Activated naive CD8-positive, alpha-beta T cell (primary cell): Measurements from ENCODE around the gene HCN2.
"Not testable (repeated sequence)": the region's sequence is repeated elsewhere in the genome, so short reads cannot be mapped to it uniquely, and the experiment has no call there.

Experiments used
- H3K27ac Mint-ChIP-seq: one replicate; pipeline ENCODE4 v1.8.0; 2021; ENCODE audit warnings: mixed read lengths
- H3K27me3 Mint-ChIP-seq: one replicate; pipeline ENCODE4 v1.8.0; 2021; ENCODE audit warnings: mixed read lengths
- H3K36me3 Mint-ChIP-seq: one replicate; pipeline ENCODE4 v1.8.0; 2021; ENCODE audit warnings: mixed read lengths
- H3K4me1 Mint-ChIP-seq: one replicate; pipeline ENCODE4 v1.8.0; 2021; ENCODE audit warnings: low read depth, mixed read lengths
- H3K4me3 Mint-ChIP-seq: one replicate; pipeline ENCODE4 v1.8.0; 2021; ENCODE audit warnings: mild to moderate bottlenecking, mixed read lengths
- H3K9me3 Mint-ChIP-seq: one replicate; pipeline ENCODE4 v1.8.0; 2021; ENCODE audit warnings: low read depth, mixed read lengths

HCN2 gene

DNA sequence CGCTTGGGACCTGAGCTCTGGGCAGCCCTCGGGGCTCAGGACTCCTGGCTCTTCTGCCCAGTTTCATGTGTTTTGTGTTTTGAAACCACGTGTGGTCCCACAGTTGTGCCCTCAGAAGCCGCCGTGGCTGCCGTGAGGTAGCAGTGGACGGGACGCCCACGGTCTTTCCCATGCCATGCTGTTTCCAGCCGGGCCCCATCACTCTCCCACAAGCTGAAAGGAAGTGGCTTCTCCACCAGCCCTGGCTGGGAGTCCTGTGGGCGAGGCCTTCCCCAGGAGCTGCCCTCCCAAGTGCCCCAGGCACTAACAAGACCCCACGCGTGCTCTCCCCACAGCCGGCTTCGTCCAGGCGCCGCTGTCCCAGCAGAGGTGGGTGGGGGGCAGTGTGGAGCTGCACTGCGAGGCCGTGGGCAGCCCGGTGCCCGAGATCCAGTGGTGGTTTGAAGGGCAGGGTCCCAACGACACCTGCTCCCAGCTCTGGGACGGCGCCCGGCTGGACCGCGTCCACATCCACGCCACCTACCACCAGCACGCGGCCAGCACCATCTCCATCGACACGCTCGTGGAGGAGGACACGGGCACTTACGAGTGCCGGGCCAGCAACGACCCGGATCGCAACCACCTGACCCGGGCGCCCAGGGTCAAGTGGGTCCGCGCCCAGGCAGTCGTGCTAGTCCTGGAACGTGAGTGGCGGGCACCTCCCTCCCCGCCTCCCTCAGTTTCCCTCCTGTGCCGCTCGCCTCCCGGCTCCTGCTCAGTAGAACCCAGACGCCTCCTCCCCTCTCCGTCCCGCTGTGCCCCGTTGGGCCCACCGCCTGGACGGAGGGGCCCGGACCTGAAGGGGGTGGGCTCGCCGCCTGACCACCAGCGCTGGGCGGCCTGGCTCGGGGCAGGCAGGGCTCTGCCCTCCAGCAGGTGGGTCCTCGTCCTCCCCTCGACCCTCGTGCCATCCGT, 12.0 kb upstream of the HCN2 start:
- no peaks in the 10 kb centered on the region for H3K36me3 Mint-ChIP-seq
- no peaks in the 10 kb centered on the region for H3K9me3 Mint-ChIP-seq
- H3K27me3 Mint-ChIP-seq: no peaks in the 10 kb centered on the region
- H3K4me1 Mint-ChIP-seq: peaks cover 19% of the 10 kb centered on the region
- H3K27ac Mint-ChIP-seq: no peak overlapping the region
- no peak overlapping the region for H3K4me3 Mint-ChIP-seq

DNA sequence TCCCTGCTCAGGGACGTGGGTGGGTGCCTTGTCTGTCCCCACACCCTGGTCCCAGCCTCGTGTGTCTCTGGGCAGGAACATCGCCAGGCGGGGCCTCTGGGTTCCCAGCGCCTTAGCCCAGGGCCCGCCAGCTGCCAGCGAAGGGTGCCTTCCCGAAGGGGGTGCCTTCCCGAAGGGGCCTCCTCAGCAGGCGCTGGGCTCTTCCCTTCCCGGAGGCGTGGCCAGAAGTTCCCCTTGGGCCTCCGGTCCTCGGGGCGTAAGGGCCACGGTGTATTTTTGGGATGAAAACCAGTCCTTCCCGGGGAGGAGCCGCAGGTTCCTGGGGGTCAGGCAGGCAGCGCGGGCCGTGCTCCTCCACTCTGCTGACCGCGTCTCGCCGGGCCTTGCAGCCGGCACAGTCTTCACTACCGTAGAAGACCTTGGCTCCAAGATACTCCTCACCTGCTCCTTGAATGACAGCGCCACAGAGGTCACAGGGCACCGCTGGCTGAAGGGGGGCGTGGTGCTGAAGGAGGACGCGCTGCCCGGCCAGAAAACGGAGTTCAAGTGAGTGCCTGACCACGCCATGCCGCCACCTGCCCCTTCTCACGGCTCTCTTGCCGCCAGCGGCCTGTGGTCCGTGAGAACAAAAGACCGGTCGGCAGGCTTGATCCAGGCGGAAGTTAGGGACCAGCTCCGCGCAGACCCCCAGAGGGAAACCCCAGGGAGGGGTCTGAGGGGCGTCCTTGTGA, 10.4 kb upstream of the HCN2 start:
- Mint-ChIP-seq H3K36me3 (no peaks in the 10 kb centered on the region), H3K9me3 (no peaks in the 10 kb centered on the region), H3K4me3 (no peak overlapping the region), H3K27ac (no peak overlapping the region), H3K27me3 (no peaks in the 10 kb centered on the region), H3K4me1 (peaks cover 18% of the 10 kb centered on the region)

DNA sequence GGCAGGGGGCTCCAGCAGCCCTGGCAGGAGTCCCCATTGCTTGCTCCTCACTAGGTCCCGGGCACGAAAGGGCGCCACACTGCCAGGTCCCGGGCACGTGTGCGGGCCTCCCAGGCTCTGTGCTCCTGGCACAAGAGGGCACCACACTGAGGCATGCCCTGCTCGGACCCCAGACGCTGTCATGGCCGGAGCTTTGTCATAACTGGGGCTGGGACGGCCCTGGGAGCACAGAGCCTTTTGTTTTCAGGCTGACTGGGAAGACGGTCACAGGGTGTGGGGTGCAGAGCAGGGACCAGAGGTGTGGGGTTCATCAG, 9.9 kb upstream of the HCN2 start:
- Mint-ChIP-seq H3K4me3 (no peak overlapping the region), H3K27me3 (no peaks in the 10 kb centered on the region), H3K36me3 (no peaks in the 10 kb centered on the region), H3K9me3 (no peaks in the 10 kb centered on the region), H3K4me1 (peaks cover 14% of the 10 kb centered on the region), H3K27ac (no peak overlapping the region)

DNA sequence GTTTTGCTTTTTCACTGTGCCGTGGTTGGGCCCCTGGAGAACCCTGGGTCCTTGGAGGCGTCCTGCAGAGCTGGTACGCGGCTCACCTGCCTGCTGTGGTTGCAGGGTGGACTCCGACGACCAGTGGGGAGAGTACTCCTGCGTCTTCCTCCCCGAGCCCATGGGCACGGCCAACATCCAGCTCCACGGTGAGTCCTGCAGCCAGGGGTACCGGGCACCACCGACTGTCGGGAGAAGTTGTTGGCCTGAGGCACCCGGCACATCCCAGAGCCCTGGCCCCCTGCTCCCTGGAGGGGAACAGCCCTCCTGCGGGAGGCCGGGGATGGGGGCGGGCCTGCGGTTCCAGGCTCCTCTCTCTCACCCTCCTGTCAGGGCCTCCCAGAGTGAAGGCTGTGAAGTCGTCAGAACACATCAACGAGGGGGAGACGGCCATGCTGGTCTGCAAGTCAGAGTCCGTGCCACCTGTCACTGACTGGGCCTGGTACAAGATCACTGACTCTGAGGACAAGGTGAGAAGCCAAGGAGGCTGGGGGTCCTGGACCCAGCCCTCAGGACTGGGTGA, 9.3 kb upstream of the HCN2 start:
- Mint-ChIP-seq H3K27me3 (no peaks in the 10 kb centered on the region), H3K27ac (no peak overlapping the region), H3K4me1 (peaks cover 10% of the 10 kb centered on the region), H3K36me3 (no peaks in the 10 kb centered on the region), H3K9me3 (no peaks in the 10 kb centered on the region), H3K4me3 (no peak overlapping the region)

DNA sequence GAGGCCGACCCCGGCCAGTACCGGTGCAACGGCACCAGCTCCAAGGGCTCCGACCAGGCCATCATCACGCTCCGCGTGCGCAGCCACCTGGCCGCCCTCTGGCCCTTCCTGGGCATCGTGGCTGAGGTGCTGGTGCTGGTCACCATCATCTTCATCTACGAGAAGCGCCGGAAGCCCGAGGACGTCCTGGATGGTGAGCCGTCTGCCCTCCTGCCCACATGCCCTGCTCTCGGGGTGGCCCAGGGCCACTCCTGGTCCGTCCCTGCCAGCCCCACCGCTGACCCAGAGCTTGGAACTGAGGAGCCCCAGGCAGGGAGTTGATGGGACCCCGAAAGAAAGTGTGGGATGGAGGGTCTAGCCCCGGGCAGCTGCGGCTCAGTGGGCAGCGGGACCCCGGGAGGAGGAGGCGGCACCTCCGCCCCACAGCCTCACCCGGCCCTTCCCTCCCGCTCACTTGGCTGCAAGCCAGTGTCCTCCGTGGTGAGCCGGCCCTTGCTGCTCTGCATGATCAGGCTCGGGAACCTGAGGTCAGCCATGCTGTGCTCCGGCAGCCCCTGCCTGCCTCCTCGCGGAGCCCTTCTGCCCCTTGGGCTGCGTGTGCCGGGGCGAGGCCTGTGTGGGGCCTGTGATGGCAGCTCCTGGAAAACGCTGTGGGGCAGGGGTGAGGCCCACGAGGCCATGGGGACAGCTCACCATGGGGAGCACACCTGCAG, 8.1 kb upstream of the HCN2 start:
- Mint-ChIP-seq H3K27me3 (no peaks in the 10 kb centered on the region), H3K9me3 (no peaks in the 10 kb centered on the region), H3K36me3 (no peaks in the 10 kb centered on the region), H3K27ac (no peak overlapping the region), H3K4me1 (peaks cover 7% of the 10 kb centered on the region), H3K4me3 (no peak overlapping the region)

DNA sequence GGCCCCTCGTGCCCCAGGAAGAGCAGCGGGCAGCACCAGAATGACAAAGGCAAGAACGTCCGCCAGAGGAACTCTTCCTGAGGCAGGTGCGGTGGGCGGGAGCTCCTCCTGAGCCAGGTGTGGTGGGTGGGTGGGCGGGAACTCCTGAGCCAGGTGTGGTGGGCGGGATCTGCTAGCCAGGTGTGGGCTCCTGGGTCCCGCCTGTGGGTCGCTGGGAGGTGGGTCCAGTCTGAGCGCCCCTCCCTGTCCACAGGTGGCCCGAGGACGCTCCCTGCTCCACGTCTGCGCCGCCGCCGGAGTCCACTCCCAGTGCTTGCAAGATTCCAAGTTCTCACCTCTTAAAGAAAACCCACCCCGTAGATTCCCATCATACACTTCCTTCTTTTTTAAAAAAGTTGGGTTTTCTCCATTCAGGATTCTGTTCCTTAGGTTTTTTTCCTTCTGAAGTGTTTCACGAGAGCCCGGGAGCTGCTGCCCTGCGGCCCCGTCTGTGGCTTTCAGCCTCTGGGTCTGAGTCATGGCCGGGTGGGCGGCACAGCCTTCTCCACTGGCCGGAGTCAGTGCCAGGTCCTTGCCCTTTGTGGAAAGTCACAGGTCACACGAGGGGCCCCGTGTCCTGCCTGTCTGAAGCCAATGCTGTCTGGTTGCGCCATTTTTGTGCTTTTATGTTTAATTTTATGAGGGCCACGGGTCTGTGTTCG, 7.0 kb upstream of the HCN2 start:
- H3K27me3 Mint-ChIP-seq: no peaks in the 10 kb centered on the region
- no peaks in the 10 kb centered on the region for H3K36me3 Mint-ChIP-seq
- H3K27ac Mint-ChIP-seq: no peak overlapping the region
- no peaks in the 10 kb centered on the region for H3K9me3 Mint-ChIP-seq
- peaks cover 5% of the 10 kb centered on the region for H3K4me1 Mint-ChIP-seq
- no peak overlapping the region for H3K4me3 Mint-ChIP-seq

DNA sequence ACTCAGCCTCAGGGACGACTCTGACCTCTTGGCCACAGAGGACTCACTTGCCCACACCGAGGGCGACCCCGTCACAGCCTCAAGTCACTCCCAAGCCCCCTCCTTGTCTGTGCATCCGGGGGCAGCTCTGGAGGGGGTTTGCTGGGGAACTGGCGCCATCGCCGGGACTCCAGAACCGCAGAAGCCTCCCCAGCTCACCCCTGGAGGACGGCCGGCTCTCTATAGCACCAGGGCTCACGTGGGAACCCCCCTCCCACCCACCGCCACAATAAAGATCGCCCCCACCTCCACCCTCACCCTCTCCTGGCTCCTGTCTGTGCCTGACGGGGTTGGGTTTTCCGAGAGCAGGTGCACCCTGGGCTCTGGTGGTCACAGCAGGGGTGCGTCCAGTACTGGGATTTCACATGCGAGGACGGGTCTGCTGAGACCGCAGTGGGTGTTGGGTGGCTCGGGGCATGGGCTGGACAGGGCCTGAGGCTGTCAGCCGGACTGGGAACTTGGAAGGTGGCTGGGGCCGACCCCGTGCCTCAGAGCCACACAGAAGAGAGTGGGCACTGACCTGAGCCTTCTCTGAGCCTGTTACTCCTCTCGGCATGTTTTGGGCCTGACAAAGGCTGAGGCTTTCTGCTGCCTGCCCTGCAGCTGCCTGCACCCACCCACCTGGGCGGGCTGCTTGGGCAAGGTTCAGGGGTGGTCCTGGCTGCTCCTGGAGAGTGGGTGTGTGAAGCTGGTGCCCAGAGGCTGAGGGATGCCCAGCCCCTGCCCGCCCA, 6.3 kb upstream of the HCN2 start:
- no peak overlapping the region for H3K27ac Mint-ChIP-seq
- no peaks in the 10 kb centered on the region for H3K9me3 Mint-ChIP-seq
- H3K4me1 Mint-ChIP-seq: peaks cover 7% of the 10 kb centered on the region
- H3K4me3 Mint-ChIP-seq: no peak overlapping the region
- no peaks in the 10 kb centered on the region for H3K36me3 Mint-ChIP-seq
- no peaks in the 10 kb centered on the region for H3K27me3 Mint-ChIP-seq

DNA sequence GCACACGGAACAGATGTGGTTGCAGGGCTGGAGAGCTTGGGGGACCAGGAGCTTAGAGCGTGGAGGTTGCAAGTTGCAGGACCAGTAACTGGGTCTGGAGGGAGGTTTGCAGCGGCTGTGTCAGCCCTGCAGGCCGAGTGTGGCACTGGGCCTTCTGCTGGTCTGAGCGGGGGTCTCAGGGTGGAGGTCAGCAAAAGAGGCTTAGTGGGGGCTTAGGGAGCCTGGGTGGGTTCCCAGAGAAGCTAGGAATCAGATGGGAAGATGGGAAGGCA, 5.8 kb upstream of the HCN2 start:
- peaks cover 8% of the 10 kb centered on the region for H3K4me1 Mint-ChIP-seq
- no peaks in the 10 kb centered on the region for H3K9me3 Mint-ChIP-seq
- H3K4me3 Mint-ChIP-seq: no peak overlapping the region
- H3K27ac Mint-ChIP-seq: no peak overlapping the region
- no peaks in the 10 kb centered on the region for H3K36me3 Mint-ChIP-seq
- no peaks in the 10 kb centered on the region for H3K27me3 Mint-ChIP-seq

DNA sequence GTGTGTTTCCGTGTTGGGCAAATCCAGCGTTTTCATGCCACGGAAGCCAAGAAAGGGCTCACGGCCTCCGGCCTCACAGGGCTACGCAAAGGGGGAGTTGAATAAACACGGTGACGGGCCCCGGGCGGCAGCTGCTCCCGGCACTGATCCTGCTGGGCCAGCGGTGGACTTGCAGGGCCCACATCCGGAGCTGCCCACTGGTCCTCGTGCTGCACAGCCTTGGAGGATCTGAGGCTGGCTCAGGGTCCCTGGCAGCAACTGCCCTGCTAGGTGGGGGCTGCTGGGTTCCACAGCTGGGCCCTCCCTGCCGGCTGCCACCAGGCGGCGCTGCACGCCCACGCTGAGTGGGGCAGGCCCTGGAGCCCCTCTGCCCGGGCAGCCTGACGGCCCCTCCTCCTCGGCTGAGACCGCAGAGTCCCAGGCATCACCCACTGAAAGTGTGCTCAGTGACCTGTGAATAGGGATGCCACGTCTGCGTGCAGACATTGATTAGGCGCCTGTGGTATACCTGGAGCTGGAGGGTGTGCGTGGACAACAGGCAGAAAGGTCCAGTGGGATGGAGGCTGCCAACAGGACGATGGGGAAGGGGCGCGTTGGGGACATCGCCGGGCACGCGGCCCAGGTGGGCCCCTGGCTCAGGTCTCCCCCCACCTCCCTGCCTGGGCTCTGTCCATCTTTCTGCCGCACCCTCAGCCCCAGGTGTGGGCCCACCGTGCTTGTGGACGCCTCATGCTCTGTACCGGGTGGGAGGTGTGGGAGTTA, 5.3 kb upstream of the HCN2 start:
- Mint-ChIP-seq H3K27me3 (no peaks in the 10 kb centered on the region), H3K36me3 (no peaks in the 10 kb centered on the region), H3K9me3 (no peaks in the 10 kb centered on the region), H3K4me3 (no peak overlapping the region), H3K27ac (no peak overlapping the region), H3K4me1 (peaks cover 10% of the 10 kb centered on the region)

DNA sequence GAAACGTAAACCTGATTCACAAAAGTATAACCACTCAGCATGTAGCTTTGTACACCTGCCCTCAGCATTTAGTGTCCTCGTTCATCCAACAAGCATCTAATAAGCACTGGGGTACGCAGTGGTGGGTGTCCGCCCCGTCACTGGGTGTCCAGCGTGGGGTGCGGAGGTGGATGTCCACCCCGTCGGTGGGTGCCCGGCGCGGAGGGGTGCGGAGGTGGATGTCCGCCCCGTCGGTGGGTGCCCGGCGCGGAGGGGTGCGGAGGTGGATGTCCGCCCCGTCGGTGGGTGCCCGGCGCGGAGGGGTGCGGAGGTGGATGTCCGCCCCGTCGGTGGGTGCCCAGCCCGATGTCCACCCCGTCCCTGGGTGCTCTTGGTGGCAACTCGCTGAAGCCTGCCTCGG, 4.5 kb upstream of the HCN2 start:
- H3K27ac Mint-ChIP-seq, H3K9me3 Mint-ChIP-seq, H3K27me3 Mint-ChIP-seq, H3K36me3 Mint-ChIP-seq, H3K4me3 Mint-ChIP-seq: not testable (repeated sequence)
- peaks cover 10% of the 10 kb centered on the region for H3K4me1 Mint-ChIP-seq

DNA sequence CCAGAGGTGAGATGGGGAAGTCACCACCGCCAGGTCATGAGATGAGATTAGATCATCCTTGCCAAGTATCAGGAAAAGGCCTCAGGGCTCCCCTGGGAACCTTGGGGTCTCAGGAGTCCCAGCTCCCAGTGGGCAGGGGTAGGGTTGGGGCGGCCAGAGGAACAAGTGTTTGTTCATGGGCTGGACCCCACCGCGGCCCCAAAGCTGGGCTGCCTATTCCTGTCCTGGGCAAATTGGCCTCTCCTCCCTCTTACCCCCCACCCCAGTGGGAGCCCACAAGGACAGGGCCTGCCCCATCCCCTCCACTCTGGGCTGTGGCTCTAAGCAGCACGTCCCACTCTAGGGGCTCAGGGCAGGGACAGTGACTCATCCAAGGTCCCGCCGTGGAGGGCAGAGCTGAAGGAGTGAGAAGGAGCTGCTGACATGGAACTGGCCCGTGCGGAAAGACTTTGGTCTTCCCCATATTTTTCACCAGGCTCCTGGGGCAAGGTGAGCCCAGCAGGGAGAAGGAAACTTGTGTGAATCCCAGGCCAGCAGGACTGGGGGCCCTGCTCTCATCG, 4.0 kb upstream of the HCN2 start:
- H3K9me3 Mint-ChIP-seq: no peaks in the 10 kb centered on the region
- peaks cover 10% of the 10 kb centered on the region for H3K4me1 Mint-ChIP-seq
- H3K27ac Mint-ChIP-seq: no peak overlapping the region
- no peaks in the 10 kb centered on the region for H3K27me3 Mint-ChIP-seq
- no peaks in the 10 kb centered on the region for H3K36me3 Mint-ChIP-seq
- no peak overlapping the region for H3K4me3 Mint-ChIP-seq

DNA sequence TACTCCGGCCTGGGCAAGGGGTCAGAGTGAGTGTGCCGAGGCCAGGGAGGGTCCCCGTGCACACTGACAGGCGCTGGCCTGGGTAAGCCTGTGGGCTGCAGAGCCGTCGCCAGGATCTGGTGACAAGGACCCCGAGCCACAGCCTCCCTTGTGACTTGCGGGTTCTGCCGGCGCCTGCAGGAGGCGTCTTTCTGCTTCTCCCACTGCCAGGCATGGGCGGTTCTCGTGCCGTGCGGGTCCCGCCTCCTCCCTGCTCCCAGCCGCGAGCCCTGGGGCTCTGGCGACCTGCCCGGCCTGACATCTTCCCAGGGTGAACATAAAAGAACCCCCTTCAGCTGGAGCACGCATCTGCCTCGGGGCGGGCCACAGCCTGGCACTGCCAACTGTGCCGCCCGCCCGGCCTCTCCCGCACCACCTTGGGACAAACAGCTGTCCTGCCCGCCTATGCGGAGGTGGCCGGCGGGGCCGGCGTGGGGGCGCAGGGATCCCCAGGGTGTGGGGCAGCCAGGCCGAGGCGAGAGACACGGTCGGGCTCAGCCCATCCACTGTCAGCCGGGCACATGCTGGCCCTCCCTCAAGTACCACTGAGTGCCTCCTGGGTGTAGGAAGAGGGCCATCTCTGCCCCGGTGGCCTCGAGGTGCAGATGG, 1.5 kb upstream of the HCN2 start:
- H3K4me1 Mint-ChIP-seq: peaks cover 10% of the 10 kb centered on the region
- H3K27ac Mint-ChIP-seq: no peak overlapping the region
- H3K9me3 Mint-ChIP-seq: no peaks in the 10 kb centered on the region
- H3K4me3 Mint-ChIP-seq: no peak overlapping the region
- H3K36me3 Mint-ChIP-seq: no peaks in the 10 kb centered on the region
- no peaks in the 10 kb centered on the region for H3K27me3 Mint-ChIP-seq
